ENCODE data around the gene PRSS57. TPM values are rescaled to one million over a fixed set of nuclear protein-coding genes. Genes with fewer than 3 reads are reported as not detected.

Gene PRSS57
- total and polyA plus RNA-seq, 2 of the 13 experiments (the other 11 are each of a cell fraction or from before 2014, with no cell fraction given): 0.12 TPM; not detected in 1

- peak; percentile 88 for TF ChIP-seq TBX3 (IDR thresholded peaks at IDR 0.05; ENCODE audit: borderline replicate concordance)
- TF ChIP-seq HMGXB3 (CRISPR knock-in tag; IDR thresholded peaks at IDR 0.05; ENCODE audit: borderline replicate concordance): peak; percentile 65; the same call in 1 of the 2 replicates
- TF ChIP-seq ZNF639 (CRISPR knock-in tag; conservative IDR thresholded peaks at IDR 0.05): peak; percentile 73; the same call in 1 of the 2 replicates
- peak; percentile 32; the same call in 1 of the 2 replicates for TF ChIP-seq SIX1 (CRISPR knock-in tag; IDR thresholded peaks at IDR 0.05; ENCODE audit: borderline replicate concordance)
- TF ChIP-seq ZFP1 (CRISPR knock-in tag; IDR thresholded peaks at IDR 0.05): 0 out of 2 replicates have a peak, but pooled peaks have one; percentile 41
- 0 out of 2 replicates have a peak, but pooled peaks have one; percentile 28 for TF ChIP-seq SRF (IDR thresholded peaks at IDR 0.05; ENCODE audit: low read depth, low read length)
- peak; percentile 80; the same call in 1 of the 2 replicates for TF ChIP-seq CREM (IDR thresholded peaks at IDR 0.05)
- no peak for TF ChIP-seq CREM (CRISPR knock-in tag; IDR thresholded peaks at IDR 0.05)
- TF ChIP-seq ATF3 (CRISPR knock-in tag; IDR thresholded peaks at IDR 0.05): peak; percentile 59
- 0 out of 2 replicates have a peak, but pooled peaks have one; percentile 64 for TF ChIP-seq ZNF296 (CRISPR knock-in tag; conservative IDR thresholded peaks at IDR 0.05)
- TF ChIP-seq THAP11 (CRISPR knock-in tag; IDR thresholded peaks at IDR 0.05): peak; percentile 78
- TF ChIP-seq THYN1 (CRISPR knock-in tag; IDR thresholded peaks at IDR 0.05; ENCODE audit: borderline replicate concordance, low read depth): peak; percentile 36; the same call in 1 of the 2 replicates
- TF ChIP-seq BCL6 (CRISPR knock-in tag; IDR thresholded peaks at IDR 0.05): peak; percentile 70
- peak; percentile 75; the same call in 1 of the 2 replicates for TF ChIP-seq ZBTB43 (CRISPR knock-in tag; conservative IDR thresholded peaks at IDR 0.05)
- TF ChIP-seq ZBTB1 (CRISPR knock-in tag; IDR thresholded peaks at IDR 0.05; ENCODE audit: borderline replicate concordance): no peak
- 0 out of 2 replicates have a peak, but pooled peaks have one; percentile 21 for TF ChIP-seq E2F5 (CRISPR knock-in tag; conservative IDR thresholded peaks at IDR 0.05)
- no peak for TF ChIP-seq JUN (CRISPR knock-in tag; IDR thresholded peaks at IDR 0.05)
- TF ChIP-seq TARDBP (CRISPR knock-in tag; IDR thresholded peaks at IDR 0.05): peak; percentile 98
- no peak for TF ChIP-seq DNMT1 (CRISPR knock-in tag; IDR thresholded peaks at IDR 0.05)
- 0 out of 2 replicates have a peak, but pooled peaks have one; percentile 50 for TF ChIP-seq RFXANK (CRISPR knock-in tag; IDR thresholded peaks at IDR 0.05)
- TF ChIP-seq ZFP37 (CRISPR knock-in tag; IDR thresholded peaks at IDR 0.05; ENCODE audit: borderline replicate concordance): 0 out of 2 replicates have a peak, but pooled peaks have one; percentile 32
Measured at GRCh38 chr19:738509-739128, 43.4 kb upstream of the PRSS57 start (continued).

Data from HepG2 (cell line).